ENCODE measurements around the gene RGCC.

DNA sequence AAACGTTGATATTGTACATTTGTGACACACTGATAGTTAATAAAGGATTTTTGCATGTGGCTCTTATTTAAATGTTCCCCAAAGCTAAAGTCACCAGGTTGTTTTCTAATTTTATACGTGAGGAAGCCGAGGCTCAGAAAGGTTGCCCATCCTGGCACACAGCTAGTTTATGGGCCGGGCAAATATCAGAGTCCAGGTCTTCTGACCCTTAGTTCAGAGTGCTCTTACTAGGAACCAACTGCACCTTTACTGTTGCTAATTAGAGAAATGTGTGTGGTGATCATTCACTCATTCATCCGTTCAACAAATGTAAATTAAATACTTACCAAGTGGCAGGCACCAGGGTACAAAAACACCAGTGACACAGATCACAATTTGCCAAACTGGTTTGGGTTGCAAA is 46.3 kb upstream of the RGCC start:
- TF ChIP-seq POLR2AphosphoS5 (IDR thresholded peaks at IDR 0.05): no peak
- TF ChIP-seq, protein P1, sequence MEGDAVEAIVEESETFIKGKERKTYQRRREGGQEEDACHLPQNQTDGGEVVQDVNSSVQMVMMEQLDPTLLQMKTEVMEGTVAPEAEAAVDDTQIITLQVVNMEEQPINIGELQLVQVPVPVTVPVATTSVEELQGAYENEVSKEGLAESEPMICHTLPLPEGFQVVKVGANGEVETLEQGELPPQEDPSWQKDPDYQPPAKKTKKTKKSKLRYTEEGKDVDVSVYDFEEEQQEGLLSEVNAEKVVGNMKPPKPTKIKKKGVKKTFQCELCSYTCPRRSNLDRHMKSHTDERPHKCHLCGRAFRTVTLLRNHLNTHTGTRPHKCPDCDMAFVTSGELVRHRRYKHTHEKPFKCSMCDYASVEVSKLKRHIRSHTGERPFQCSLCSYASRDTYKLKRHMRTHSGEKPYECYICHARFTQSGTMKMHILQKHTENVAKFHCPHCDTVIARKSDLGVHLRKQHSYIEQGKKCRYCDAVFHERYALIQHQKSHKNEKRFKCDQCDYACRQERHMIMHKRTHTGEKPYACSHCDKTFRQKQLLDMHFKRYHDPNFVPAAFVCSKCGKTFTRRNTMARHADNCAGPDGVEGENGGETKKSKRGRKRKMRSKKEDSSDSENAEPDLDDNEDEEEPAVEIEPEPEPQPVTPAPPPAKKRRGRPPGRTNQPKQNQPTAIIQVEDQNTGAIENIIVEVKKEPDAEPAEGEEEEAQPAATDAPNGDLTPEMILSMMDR (IDR thresholded peaks at IDR 0.05; ENCODE audit: poor library complexity, severe bottlenecking): no peak
